ENCODE results near the gene NEMP2.

The NEMP2 gene

DNA sequence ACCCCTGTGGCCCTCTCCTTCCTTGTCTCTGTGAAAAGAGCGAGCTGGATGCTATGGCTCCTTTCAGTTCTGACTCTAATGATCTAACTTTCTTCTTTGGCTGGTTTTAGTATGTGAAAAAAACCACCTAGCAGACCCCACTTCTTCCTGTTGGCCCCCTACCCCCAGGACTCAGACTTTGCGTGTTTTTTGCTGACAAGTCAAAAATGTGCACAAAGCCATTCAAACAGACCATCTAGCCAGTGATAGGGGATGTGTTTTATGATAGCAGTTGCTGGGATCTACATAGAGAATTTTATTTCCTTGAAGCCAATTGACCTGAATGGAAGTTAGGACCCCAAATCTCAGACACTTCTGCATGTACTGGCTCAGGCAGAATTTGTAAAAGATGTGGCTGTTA lies 77.3 kb downstream of the NEMP2 start:
- DNase-seq (ENCODE audit: low read depth, low spot score), result no peak

- no peak for DNase-seq (ENCODE audit: low read depth, low spot score)
These were observed 77.7 kb downstream of the NEMP2 start for GRCh38 chr2:190456833-190457232.

DNA sequence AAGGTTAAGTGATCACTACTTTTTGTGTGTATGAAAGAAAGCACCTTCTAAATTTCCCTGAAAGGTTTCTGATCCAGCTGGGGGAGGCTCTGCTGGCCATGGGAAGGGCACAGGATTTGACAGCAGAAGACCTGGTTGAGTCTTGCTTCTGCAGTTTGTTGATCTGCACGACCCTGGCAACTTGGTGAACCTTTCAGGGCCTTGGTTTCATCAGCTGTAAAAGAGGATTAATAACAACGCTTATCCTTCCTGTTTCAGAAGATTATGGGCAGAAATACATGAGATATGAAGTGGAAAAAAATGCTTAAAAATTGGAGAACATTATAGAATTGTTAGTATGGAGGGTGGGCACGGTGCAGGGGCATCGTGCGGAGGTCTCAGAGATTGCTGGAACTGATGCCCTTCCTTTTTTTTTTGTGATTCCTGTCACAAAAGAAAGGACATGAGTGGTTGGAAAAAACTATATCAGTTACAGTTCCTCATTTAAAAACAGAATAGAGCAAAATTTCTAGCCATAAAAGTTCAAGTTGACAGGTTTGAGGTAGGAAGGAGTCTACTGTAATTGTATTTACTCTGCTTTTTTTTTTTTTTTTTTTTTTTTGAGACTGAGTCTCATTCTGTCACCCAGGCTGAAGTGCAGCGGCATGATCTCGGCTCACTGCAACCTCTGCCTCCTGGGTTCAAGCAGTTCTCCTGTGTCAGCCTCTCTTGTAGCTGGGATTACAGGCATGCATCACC lies 79.0 kb downstream of the NEMP2 start:
- DNase-seq (ENCODE audit: low read depth, low spot score), result no peak

DNA sequence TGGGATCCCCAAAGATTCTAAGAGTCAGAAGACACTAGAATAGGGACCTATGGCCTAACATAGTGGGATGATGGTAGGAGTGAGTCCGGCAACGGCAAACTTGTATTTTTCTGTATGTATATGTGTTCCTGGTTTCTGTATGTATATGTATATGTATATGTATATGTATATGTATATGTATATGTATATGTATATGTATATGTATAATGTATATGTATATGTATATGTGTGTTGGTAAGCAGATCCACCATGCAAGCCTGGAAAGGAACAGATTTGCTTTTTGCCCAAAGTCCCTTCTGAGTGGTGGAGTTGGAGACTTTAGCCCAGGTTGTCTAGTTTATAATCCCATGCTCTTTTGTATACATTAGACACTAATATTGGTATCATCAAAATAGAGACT lies 79.7 kb downstream of the NEMP2 start:
- no peak for DNase-seq (ENCODE audit: low read depth, low spot score)
